ENCODE results near the gene GRHPR. TPM values are rescaled to one million over a fixed set of nuclear protein-coding genes. Genes with fewer than 3 reads are reported as not detected.

Gene GRHPR
- total and polyA plus RNA-seq, 10 of the 15 experiments (the other 5 are each of a cell fraction or from before 2014, with no cell fraction given) = 52.4 to 194 (median 126) TPM

- TF ChIP-seq NKRF (conservative IDR thresholded peaks at IDR 0.05) = no peak
Observed at GRCh38 chr9:37432020-37432419, 9.5 kb downstream of the GRHPR start (continued).

GRCh38 chr9:37433867-37434371 is 11.4 kb downstream of the GRHPR start:
- no peak overlapping the region for H3K4me3 ChIP-seq
- ChIA-PET RAD21 (ENCODE audit: unreplicated experiment) (no interaction called here), CTCF (no interaction called here), SMC1A (ENCODE audit: uncharacterized antibody, unreplicated experiment) (no interaction called here), POLR2A (interaction anchor here (0.7 kb wide), 1 partner anchor 22 kb away, joined by 3 read pairs; no protein-coding TSS in a partner anchor)
- H3K27me3 ChIP-seq (replicated peaks in 1 of 2; ENCODE audit: control insufficient read depth in 2 of 2, insufficient read depth in 2 of 2, low read length in 1 of 2) = no peaks in the 10 kb centered on the region
- no peaks in the 10 kb centered on the region; the same call in none of the 2 replicates for H3K79me2 ChIP-seq (ENCODE audit: control insufficient read depth, insufficient read depth, low read length)
- H3K9ac ChIP-seq (ENCODE audit: control insufficient read depth, insufficient read depth, low read length) = no peak overlapping the region
- H3K36me3 ChIP-seq (ENCODE audit: control insufficient read depth in 2 of 2, insufficient read depth in 2 of 2, low read length in 1 of 2) = peaks cover 26 to 37% of the 10 kb centered on the region in 2 experiments
- 97% methylated on average over 7 of the region's 7 CpGs for WGBS (ENCODE audit: insufficient coverage, insufficient replicate concordance, low lambda C conversion rate, missing lambda C conversion rate)
- TF ChIP-seq CBFB (IDR thresholded peaks at IDR 0.05; ENCODE audit: low read depth) = no peak
- FAIRE-seq (no peak), ATAC-seq (no peak), DNase-seq (ENCODE audit: low read depth, low spot score) (no peak)
- no peak overlapping the region for H2AFZ ChIP-seq (ENCODE audit: control insufficient read depth, low read depth, low read length)
- no peaks in the 10 kb centered on the region for H3K4me1 ChIP-seq (ENCODE audit: control insufficient read depth, insufficient read depth, low read length)
- no peaks in the 10 kb centered on the region for H3K9me3 ChIP-seq (replicated peaks; ENCODE audit: control insufficient read depth, insufficient read depth, low read length)
- in situ Hi-C loops (cut with MboI) (no loop called here), intact Hi-C loops (cut with micrococcal nuclease; ENCODE audit: unreplicated experiment) (no loop called here)
- no peak overlapping the region for H3K27ac ChIP-seq (ENCODE audit: control insufficient read depth, insufficient read depth)
- no peaks in the 10 kb centered on the region for H4K20me1 ChIP-seq (ENCODE audit: control insufficient read depth, insufficient read depth)
- no peak overlapping the region for H3K4me2 ChIP-seq (ENCODE audit: control insufficient read depth, insufficient read depth)
- BruUV-seq (replicated peaks) = no TSS peak

GRCh38 chr9:37436540-37436939 is 14.0 kb downstream of the GRHPR start:
- no peaks in the 10 kb centered on the region; the same call in none of the 2 replicates for H3K79me2 ChIP-seq (ENCODE audit: control insufficient read depth, insufficient read depth, low read length)
- POLR2A ChIA-PET = no interaction called here
- intact Hi-C loops (cut with micrococcal nuclease; ENCODE audit: unreplicated experiment) = no loop called here
- H3K9ac ChIP-seq (ENCODE audit: control insufficient read depth, insufficient read depth, low read length) = no peak overlapping the region
- RAD21 ChIA-PET (ENCODE audit: unreplicated experiment) = no interaction called here
- no peak overlapping the region for H3K4me2 ChIP-seq (ENCODE audit: control insufficient read depth, insufficient read depth)
- DNase-seq (ENCODE audit: low read depth, low spot score) (no peak), FAIRE-seq (no peak), ATAC-seq (no peak)
- peaks cover 26 to 37% of the 10 kb centered on the region in 2 experiments for H3K36me3 ChIP-seq (ENCODE audit: control insufficient read depth in 2 of 2, insufficient read depth in 2 of 2, low read length in 1 of 2)
- BruUV-seq (replicated peaks) = no TSS peak
- WGBS (ENCODE audit: insufficient coverage, insufficient replicate concordance, low lambda C conversion rate, missing lambda C conversion rate) = 98% methylated on average over 5 of the region's 5 CpGs
- no peaks in the 10 kb centered on the region for H3K4me1 ChIP-seq (ENCODE audit: control insufficient read depth, insufficient read depth, low read length)
- in situ Hi-C loops (cut with MboI) = no loop called here
- H2AFZ ChIP-seq (ENCODE audit: control insufficient read depth, low read depth, low read length) = no peak overlapping the region
- H3K9me3 ChIP-seq (replicated peaks; ENCODE audit: control insufficient read depth, insufficient read depth, low read length) = no peaks in the 10 kb centered on the region
- H3K27ac ChIP-seq (ENCODE audit: control insufficient read depth, insufficient read depth) = no peak overlapping the region
- H3K27me3 ChIP-seq (replicated peaks in 1 of 2; ENCODE audit: control insufficient read depth in 2 of 2, insufficient read depth in 2 of 2, low read length in 1 of 2) = no peaks in the 10 kb centered on the region
- no peak overlapping the region for H3K4me3 ChIP-seq
- CTCF ChIA-PET = interaction anchor here (1.4 kb wide), 1 partner anchor 13 kb away, joined by 3 read pairs; no protein-coding TSS in a partner anchor
- no peaks in the 10 kb centered on the region for H4K20me1 ChIP-seq (ENCODE audit: control insufficient read depth, insufficient read depth)
- no peak for TF ChIP-seq ZSCAN29 (IDR thresholded peaks at IDR 0.05)
- TF ChIP-seq ZZZ3 (IDR thresholded peaks at IDR 0.05; ENCODE audit: control insufficient read depth, insufficient read length, low read depth) = no peak
- TF ChIP-seq ZNF384 (IDR thresholded peaks at IDR 0.05; ENCODE audit: borderline replicate concordance, low read depth, low read length) = no peak
- no peak for TF ChIP-seq ZNF622 (IDR thresholded peaks at IDR 0.05)
- TF ChIP-seq ZNF687 (IDR thresholded peaks at IDR 0.05) = no peak
- SMC1A ChIA-PET (ENCODE audit: uncharacterized antibody, unreplicated experiment) = interaction anchor here (1.2 kb wide), 1 partner anchor 11 kb away, joined by 3 read pairs; no protein-coding TSS in a partner anchor

Measured in GM12878 (cell line).